Hindlimb muscle (tissue), 1 donor: ENCODE measurements around the gene AIDA. TPM values are rescaled to one million over a fixed set of nuclear protein-coding genes. Genes with fewer than 3 reads are reported as not detected.
"Not testable (repeated sequence)": the region's sequence is repeated elsewhere in the genome, so short reads cannot be mapped to it uniquely, and the experiment has no call there.

Experiments
- DNase-seq: peaks from one replicate; pipeline ENCODE4 v3.0.0-alpha.2; 2013
- polyA plus RNA-seq: library from polyadenylated mRNA; unstranded; fragments of 120-200 nt; gene quantifications from one replicate; pipeline ENCODE4 v1.2.1, GENCODE V29; 2013; ENCODE audit not compliant: insufficient read length

AIDA gene
- polyA plus RNA-seq, 1 donor: 47.9 TPM

GRCh38 chr1:222711319-222712252 is 705 bp downstream of the AIDA start:
- peak; percentile 61 for DNase-seq

- DNase-seq: no peak
These were observed 2.6 kb downstream of the AIDA start for GRCh38 chr1:222709700-222710153.

- DNase-seq: no peak
These were observed 5.5 kb downstream of the AIDA start for GRCh38 chr1:222706815-222707214.

GRCh38 chr1:222704260-222704659 is 8.0 kb downstream of the AIDA start:
- no peak for DNase-seq

GRCh38 chr1:222702210-222702609 is 10.1 kb downstream of the AIDA start:
- no peak for DNase-seq

- DNase-seq: peak; percentile 19
These were observed 14.5 kb downstream of the AIDA start for GRCh38 chr1:222697826-222698225.

GRCh38 chr1:222697203-222697602 is 15.1 kb downstream of the AIDA start:
- no peak for DNase-seq

- DNase-seq: no peak
These were observed 15.6 kb downstream of the AIDA start for GRCh38 chr1:222696741-222697140.

- no peak for DNase-seq
These were observed 17.4 kb downstream of the AIDA start for GRCh38 chr1:222694927-222695326.

GRCh38 chr1:222691016-222691415 is 21.3 kb downstream of the AIDA start:
- DNase-seq: no peak

GRCh38 chr1:222680080-222680479 is 32.2 kb downstream of the AIDA start:
- DNase-seq: no peak

GRCh38 chr1:222670110-222670509 is 42.2 kb downstream of the AIDA start:
- no peak for DNase-seq

GRCh38 chr1:222669107-222669506 is 43.2 kb downstream of the AIDA start:
- DNase-seq: not testable (repeated sequence)

- not testable (repeated sequence) for DNase-seq
These were observed 44.1 kb downstream of the AIDA start for GRCh38 chr1:222668184-222668583.

- no peak for DNase-seq
These were observed 46.3 kb downstream of the AIDA start for GRCh38 chr1:222665964-222666363.

GRCh38 chr1:222663431-222663934 is 48.8 kb downstream of the AIDA start:
- DNase-seq: no peak

- no peak for DNase-seq
These were observed 54.4 kb downstream of the AIDA start for GRCh38 chr1:222657899-222658298.

GRCh38 chr1:222656391-222657155 is 55.7 kb downstream of the AIDA start:
- DNase-seq: no peak

GRCh38 chr1:222654849-222655248 is 57.4 kb downstream of the AIDA start:
- no peak for DNase-seq

GRCh38 chr1:222653178-222653827 is 59.0 kb downstream of the AIDA start:
- no peak for DNase-seq

GRCh38 chr1:222652676-222653075 is 59.6 kb downstream of the AIDA start:
- DNase-seq: no peak

GRCh38 chr1:222644636-222644980 is 67.7 kb downstream of the AIDA start:
- no peak for DNase-seq
